A549 (cell line): ENCODE measurements around the gene PLIN1. TPM values are rescaled to one million over a fixed set of nuclear protein-coding genes. Genes with fewer than 3 reads are reported as not detected.

Experiments
- ATAC-seq, 2 experiments: fragments of 200-7000 bp in 1 of 2; fragments of >200 bp in 1 of 2; cut with Nextera tagmentation in 1 of 2; cut with Tn5 transposase in 1 of 2; 3 replicates each; pipeline versions ENCODE4 v1.8.0 to v1.9.1; 2018 to 2020; ENCODE audit warnings: mild to moderate bottlenecking in 1 of 2, moderate library complexity in 1 of 2
- CTCF ChIA-PET: fragments of 300-600 bp; sonication (Branson Sonifier 250); formaldehyde crosslinking; extraction: SDS; loops from one replicate; lab custom pipeline; 2021; ENCODE audit warnings: antibody characterized with exemption, inconsistent platforms; lab: Yijun Ruan, JAX
- POLR2A ChIA-PET: fragments of 350-600 bp; formaldehyde crosslinking; extraction: SDS; loops from one replicate; lab custom pipeline; 2021; ENCODE audit warnings: antibody characterized with exemption, inconsistent platforms; lab: Yijun Ruan, JAX
- DNase-seq, 2 experiments: peaks; one replicate each; pipeline versions ENCODE4 v3.0.0 to v3.0.0-alpha.2; 2011 to 2016; ENCODE audit warnings: low read depth in 1 of 2, low spot score in 1 of 2
- FAIRE-seq: peaks from 2 replicates; lab custom pipeline; 2011; peaks lifted over from hg19 to GRCh38; lab: Jason Lieb, UNC
- H3K27ac ChIP-seq, 2 experiments: fragments of >200 bp; sonication (Bioruptor Twin); formaldehyde crosslinking; 3 replicates each; pipeline ENCODE4 v1.5.1; 2016 to 2017
- H3K4me1 ChIP-seq: fragments of >200 bp; sonication (Bioruptor Twin); formaldehyde crosslinking; 3 replicates; pipeline ENCODE4 v1.6.1; 2016
- H3K4me2 ChIP-seq: fragments of >200 bp; sonication (Bioruptor Twin); formaldehyde crosslinking; 3 replicates; pipeline ENCODE4 v1.6.1; 2016
- H3K4me3 ChIP-seq: fragments of >200 bp; sonication (Bioruptor Twin); formaldehyde crosslinking; 3 replicates; pipeline ENCODE4 v1.5.1; 2016
- H3K9me3 ChIP-seq: fragments of >200 bp; sonication (Bioruptor Twin); formaldehyde crosslinking; 3 replicates; pipeline ENCODE4 v1.6.1; 2016
- ATOH8 ChIP-seq: fragments of 250-450 bp; sonication (Bioruptor Pico); IDR thresholded peaks from 2 replicates; pipeline ENCODE4 v1.5.0; 2020; ENCODE audit warnings: low read depth, mild to moderate bottlenecking, moderate library complexity
- CBX2 ChIP-seq: fragments of 200-600 bp; sonication (generic); IDR thresholded peaks from 2 replicates; pipeline ENCODE4 v1.6.1; 2016; ENCODE audit warnings: low read depth, mild to moderate bottlenecking, borderline replicate concordance
- CHD4 ChIP-seq: fragments of 200-600 bp; sonication (generic); IDR thresholded peaks from 2 replicates; pipeline ENCODE4 v1.6.1; 2016; ENCODE audit warnings: antibody characterized with exemption, mild to moderate bottlenecking, borderline replicate concordance
- ESRRA ChIP-seq: fragments of 150-350 bp; IDR thresholded peaks from 2 replicates; pipeline ENCODE4 v1.6.1; 2014; ENCODE audit warnings: mild to moderate bottlenecking, low read length, borderline replicate concordance
- GATA3 ChIP-seq: IDR thresholded peaks from 2 replicates; pipeline ENCODE4 v1.6.1; 2012; ENCODE audit warnings: borderline replicate concordance
- HES2 ChIP-seq: fragments of >200 bp; sonication (Bioruptor Twin); formaldehyde crosslinking; IDR thresholded peaks from 2 replicates; pipeline ENCODE4 v1.6.1; 2016
- HEYL ChIP-seq: fragments of 250-450 bp; sonication (Bioruptor Pico); IDR thresholded peaks from 2 replicates; pipeline ENCODE4 v1.8.0; 2021; ENCODE audit warnings: mild to moderate bottlenecking, moderate library complexity
- JUN ChIP-seq, 2 experiments: fragments of >200 bp; sonication (Bioruptor Twin); formaldehyde crosslinking; IDR thresholded peaks; 2 replicates in 1 of 2; 3 replicates in 1 of 2; pipeline ENCODE4 v1.6.1; 2016 to 2017
- KDM1A ChIP-seq: fragments of 200-600 bp; sonication (generic); IDR thresholded peaks from 2 replicates; pipeline ENCODE4 v1.6.1; 2016; ENCODE audit warnings: low read depth, mild to moderate bottlenecking
- MAZ ChIP-seq: fragments of 150-350 bp; IDR thresholded peaks from 2 replicates; pipeline ENCODE4 v1.6.1; 2014; ENCODE audit warnings: antibody characterized with exemption, low read depth, low read length, borderline replicate concordance
- MYC ChIP-seq: IDR thresholded peaks from 2 replicates; pipeline ENCODE4 v1.6.1; 2012; ENCODE audit warnings: mild to moderate bottlenecking, inconsistent platforms, low read length, improper control_type of control experiment, borderline replicate concordance
- NFE2L2 ChIP-seq: fragments of 150-350 bp; conservative IDR thresholded peaks from 2 replicates; pipeline ENCODE4 v1.6.1; 2014; ENCODE audit warnings: low read length
- NPAS2 ChIP-seq: fragments of 250-450 bp; sonication (Bioruptor Pico); IDR thresholded peaks from 2 replicates; pipeline ENCODE4 v1.8.0; 2022; ENCODE audit warnings: mild to moderate bottlenecking, moderate library complexity, borderline replicate concordance
- POLR2A ChIP-seq: IDR thresholded peaks from 2 replicates; pipeline ENCODE4 v1.6.1; 2012; ENCODE audit warnings: mild to moderate bottlenecking, low read length
- POLR2AphosphoS2 ChIP-seq: conservative IDR thresholded peaks from 2 replicates; pipeline ENCODE4 v1.6.1; 2012; ENCODE audit warnings: low read length, improper control_type of control experiment, inconsistent platforms
- RARB ChIP-seq: fragments of 250-450 bp; sonication (Bioruptor Pico); IDR thresholded peaks from 2 replicates; pipeline ENCODE4 v1.8.0; 2021; ENCODE audit warnings: mild to moderate bottlenecking, moderate library complexity
- RCOR1 ChIP-seq: fragments of 150-350 bp; IDR thresholded peaks from 2 replicates; pipeline ENCODE4 v1.6.1; 2014; ENCODE audit warnings: antibody characterized with exemption, low read length, low read depth
- REST ChIP-seq: fragments of 200-600 bp; sonication (generic); IDR thresholded peaks from 2 replicates; pipeline ENCODE4 v1.6.1; 2016; ENCODE audit warnings: antibody characterized with exemption, mild to moderate bottlenecking, moderate library complexity
- RNF2 ChIP-seq: fragments of 200-600 bp; sonication (generic); IDR thresholded peaks from 2 replicates; pipeline ENCODE4 v1.6.1; 2016; ENCODE audit warnings: low read depth, mild to moderate bottlenecking, antibody characterized with exemption, moderate library complexity, borderline replicate concordance
- SMC3 ChIP-seq: fragments of >200 bp; sonication (Bioruptor Twin); formaldehyde crosslinking; IDR thresholded peaks from 3 replicates; pipeline ENCODE4 v1.6.1; 2018; ENCODE audit warnings: inconsistent platforms
- TP53 ChIP-seq: fragments of 250-450 bp; sonication (Bioruptor Pico); IDR thresholded peaks from 2 replicates; pipeline ENCODE4 v1.5.0; 2021; ENCODE audit warnings: mild to moderate bottlenecking, moderate library complexity
- ZFP36 ChIP-seq: fragments of 450-650 bp; IDR thresholded peaks from 2 replicates; pipeline ENCODE4 v1.6.1; 2014; ENCODE audit warnings: borderline replicate concordance; ENCODE audit not compliant: partially characterized antibody
- ZNF302 ChIP-seq: fragments of 250-450 bp; sonication (Bioruptor Pico); IDR thresholded peaks from 2 replicates; pipeline ENCODE4 v1.9.0; 2021; ENCODE audit warnings: inconsistent platforms, mild to moderate bottlenecking, moderate library complexity
- WGBS: methylation state at CpG from one replicate; pipeline ENCODE4 v1.1.6; 2017; ENCODE audit errors: missing lambda C conversion rate; 5-methylcytosine and 5-hydroxymethylcytosine counted together
- polyA plus RNA-seq, 4 experiments: library from polyadenylated mRNA; depleted of rRNA in 3 of 4; stranded (reverse); fragments of >200 nt; fragmentation: RNase III in 1 of 4; extraction: RNeasy Plus Mini Kit Qiagen cat#74134 plus additional on column Dnase treatment in 1 of 4; gene quantifications; 2 replicates in 3 of 4; 3 replicates in 1 of 4; pipeline ENCODE4 v1.2.3, GENCODE V29; 2011 to 2017
- TF ChIP-seq, protein P1 (sequence below): fragments of 250-450 bp; sonication (Bioruptor Pico); IDR thresholded peaks from 2 replicates; pipeline ENCODE4 v1.5.0; 2021; ENCODE audit warnings: mild to moderate bottlenecking, moderate library complexity, borderline replicate concordance

PLIN1 gene
- polyA plus RNA-seq, 2 of the 4 experiments (the other 2 are of a cell fraction): 0.27 to 0.74 TPM

DNA sequence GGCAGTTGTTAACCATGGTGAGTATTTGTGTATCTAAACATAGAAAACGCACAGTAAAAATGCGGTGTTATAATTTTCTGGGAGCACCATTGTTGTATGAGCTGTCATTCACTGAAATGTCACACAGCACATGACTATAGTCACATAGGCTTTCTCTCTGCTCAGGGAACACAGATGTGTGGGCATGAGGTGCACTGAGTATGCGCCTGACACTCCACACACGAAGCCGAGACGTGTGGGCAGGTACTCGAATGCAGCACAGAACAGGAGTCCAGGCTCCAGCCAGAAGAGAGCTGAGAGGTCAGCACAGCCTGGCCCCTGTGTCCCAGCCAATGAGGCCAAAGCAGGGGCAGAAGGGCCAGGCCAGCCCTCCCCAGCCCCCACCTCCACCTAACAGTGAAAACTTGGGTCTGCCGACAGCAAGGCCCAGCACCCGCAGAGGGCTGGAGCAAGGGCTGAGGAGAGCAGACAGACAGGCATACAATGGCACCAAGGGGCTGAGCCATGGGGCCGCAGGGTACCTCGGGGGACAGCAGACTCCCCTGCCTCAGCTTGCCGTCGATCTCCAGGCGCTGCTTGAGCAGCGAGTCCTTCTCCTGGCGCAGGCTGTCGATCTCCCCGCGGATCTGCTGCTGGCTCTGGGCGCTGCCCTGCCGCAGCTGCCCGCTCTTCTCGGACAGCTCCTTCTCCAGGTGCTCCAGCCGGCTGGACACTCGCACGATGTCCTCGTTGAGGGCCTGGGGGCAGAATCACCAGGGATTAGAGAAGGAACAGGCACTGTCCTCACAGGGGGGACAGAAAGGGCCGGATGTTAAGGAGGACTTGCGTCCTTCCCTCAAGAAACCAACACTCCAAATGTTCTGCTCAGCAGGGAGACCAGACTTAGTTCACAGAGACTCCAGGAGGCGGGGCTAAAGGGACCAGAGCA, 47.9 kb downstream of the PLIN1 start:
- H3K9me3 ChIP-seq: peaks cover 41% of the 10 kb centered on the region
- H3K4me1 ChIP-seq: no peaks in the 10 kb centered on the region
- TF ChIP-seq RARB (CRISPR knock-in tag) (no peak), KDM1A (no peak), TP53 (no peak)
- FAIRE-seq (no peak), DNase-seq (no peak), ATAC-seq (peak in 1 of 2 experiments; percentile 14; a peak in 3 of 6 replicates)
- ChIA-PET POLR2A (no interaction called here), CTCF (interaction anchor here (0.7 to 6.6 kb wide), 3 partner anchors 16 to 40 kb away, joined by 3 to 43 read pairs (median 3); no protein-coding TSS in a partner anchor)
- no peak overlapping the region for H3K4me3 ChIP-seq
- H3K27ac ChIP-seq: no peak overlapping the region
- H3K4me2 ChIP-seq: no peak overlapping the region
- 97% methylated on average over 25 of the region's 30 CpGs for WGBS

DNA sequence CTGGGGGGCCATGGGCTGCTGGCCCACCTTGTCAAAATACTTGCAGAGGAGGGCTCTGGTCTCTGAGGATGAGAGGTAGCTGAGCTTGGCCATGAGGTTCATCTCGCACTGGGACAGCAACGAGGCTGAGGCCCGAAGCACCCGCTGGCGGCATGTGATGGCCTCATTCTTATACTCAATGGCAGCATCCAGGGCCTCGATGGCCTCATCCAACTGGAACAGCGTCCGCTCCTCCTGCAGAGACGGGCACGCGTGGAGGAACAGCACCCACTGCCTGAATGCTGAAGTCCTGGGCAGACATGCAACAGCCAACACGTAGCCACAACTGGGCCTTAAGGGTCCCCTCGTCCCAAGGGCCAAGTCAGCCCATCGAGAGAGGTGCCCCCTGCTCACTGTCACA, 48.9 kb downstream of the PLIN1 start:
- ChIA-PET CTCF (interaction anchor here (0.7 to 6.6 kb wide), 2 partner anchors 17 to 20 kb away, joined by 3 to 43 read pairs; no protein-coding TSS in a partner anchor), POLR2A (no interaction called here)
- peak; percentile 22; the same call in 1 of the 2 replicates for TF ChIP-seq POLR2A
- TF ChIP-seq NFE2L2: no peak
- TF ChIP-seq HEYL (CRISPR knock-in tag): no peak
- Histone ChIP-seq H3K4me2 (no peak overlapping the region), H3K4me1 (no peaks in the 10 kb centered on the region), H3K9me3 (peaks cover 41% of the 10 kb centered on the region), H3K4me3 (no peak overlapping the region), H3K27ac (no peak overlapping the region)
- no peak for ATAC-seq
- 94% methylated on average over 14 of the region's 14 CpGs for WGBS
- no peak for DNase-seq
- FAIRE-seq: no peak

GRCh38 chr15:89629829-89630228, 49.3 kb downstream of the PLIN1 start:
- no peak overlapping the region for H3K4me2 ChIP-seq
- ChIA-PET POLR2A (no interaction called here), CTCF (interaction anchor here (6.6 kb wide), 1 partner anchor 17 kb away, joined by 43 read pairs; no protein-coding TSS in a partner anchor)
- H3K4me1 ChIP-seq: no peaks in the 10 kb centered on the region
- TF ChIP-seq MYC (no peak), HEYL (CRISPR knock-in tag) (no peak), ZFP36 (no peak), GATA3 (no peak), ESRRA (no peak), CHD4 (no peak), HES2 (no peak), REST (no peak), CBX2 (no peak), POLR2AphosphoS2 (no peak), MAZ (no peak), ATOH8 (no peak), RNF2 (no peak), NPAS2 (no peak), RCOR1 (no peak), NFE2L2 (no peak), ZNF302 (no peak), JUN (IDR thresholded peaks at IDR 0.05) (no peak), SMC3 (no peak)
- TF ChIP-seq, protein P1, sequence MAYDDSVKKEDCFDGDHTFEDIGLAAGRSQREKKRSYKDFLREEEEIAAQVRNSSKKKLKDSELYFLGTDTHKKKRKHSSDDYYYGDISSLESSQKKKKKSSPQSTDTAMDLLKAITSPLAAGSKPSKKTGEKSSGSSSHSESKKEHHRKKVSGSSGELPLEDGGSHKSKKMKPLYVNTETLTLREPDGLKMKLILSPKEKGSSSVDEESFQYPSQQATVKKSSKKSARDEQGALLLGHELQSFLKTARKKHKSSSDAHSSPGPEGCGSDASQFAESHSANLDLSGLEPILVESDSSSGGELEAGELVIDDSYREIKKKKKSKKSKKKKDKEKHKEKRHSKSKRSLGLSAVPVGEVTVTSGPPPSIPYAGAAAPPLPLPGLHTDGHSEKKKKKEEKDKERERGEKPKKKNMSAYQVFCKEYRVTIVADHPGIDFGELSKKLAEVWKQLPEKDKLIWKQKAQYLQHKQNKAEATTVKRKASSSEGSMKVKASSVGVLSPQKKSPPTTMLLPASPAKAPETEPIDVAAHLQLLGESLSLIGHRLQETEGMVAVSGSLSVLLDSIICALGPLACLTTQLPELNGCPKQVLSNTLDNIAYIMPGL (CRISPR knock-in tag): no peak
- ATAC-seq (no peak), DNase-seq (no peak), FAIRE-seq (no peak)
- H3K9me3 ChIP-seq: peaks cover 41% of the 10 kb centered on the region
- H3K4me3 ChIP-seq: no peak overlapping the region
- no peak overlapping the region for H3K27ac ChIP-seq
- WGBS: 93% methylated on average over 5 of the region's 5 CpGs
